NOMO-1 treated with DMSO at 0.1 percent for 48 hours (cell line): ENCODE data around the gene DDR1.

Experiments used
- DNase-seq: peaks from one replicate; lab custom pipeline; 2025; ENCODE audit not compliant: unreplicated experiment; lab: John Stamatoyannopoulos, UW

DDR1 gene

GRCh38 chr6:30883685-30884520 is at the start of gene DDR1:
DDR1 (plus strand) TSS chr6:30884519; CDS start chr6:30888730, 4,211 bp downstream.
- DNase-seq: no peak

GRCh38 chr6:30834646-30835045 is 49.7 kb upstream of the DDR1 start:
- DNase-seq: no peak

- no peak for DNase-seq
Observed at GRCh38 chr6:30835576-30835975, 48.7 kb upstream of the DDR1 start.

- no peak for DNase-seq
Observed at GRCh38 chr6:30836431-30836866, 47.9 kb upstream of the DDR1 start.

- DNase-seq: no peak
Observed at GRCh38 chr6:30836957-30837356, 47.4 kb upstream of the DDR1 start.

- DNase-seq: no peak
Observed at GRCh38 chr6:30837432-30837831, 46.9 kb upstream of the DDR1 start.

GRCh38 chr6:30837870-30838269 is 46.4 kb upstream of the DDR1 start:
- DNase-seq: no peak

GRCh38 chr6:30839671-30840070 is 44.6 kb upstream of the DDR1 start:
- DNase-seq: no peak

GRCh38 chr6:30840084-30840934 is 44.0 kb upstream of the DDR1 start:
- DNase-seq: no peak

- no peak for DNase-seq
Observed at GRCh38 chr6:30840935-30841643, 43.2 kb upstream of the DDR1 start.

GRCh38 chr6:30841644-30842504 is 42.4 kb upstream of the DDR1 start:
- DNase-seq: no peak

- no peak for DNase-seq
Observed at GRCh38 chr6:30842754-30843610, 41.3 kb upstream of the DDR1 start.

- DNase-seq: no peak
Observed at GRCh38 chr6:30843611-30843998, 40.7 kb upstream of the DDR1 start.

- no peak for DNase-seq
Observed at GRCh38 chr6:30844118-30844535, 40.2 kb upstream of the DDR1 start.

- no peak for DNase-seq
Observed at GRCh38 chr6:30845183-30845582, 39.1 kb upstream of the DDR1 start.

GRCh38 chr6:30847421-30847970 is 36.8 kb upstream of the DDR1 start:
- DNase-seq: no peak

GRCh38 chr6:30847971-30848436 is 36.3 kb upstream of the DDR1 start:
- DNase-seq: no peak

GRCh38 chr6:30849903-30850651 is 34.2 kb upstream of the DDR1 start:
- DNase-seq: no peak
